ENCODE results near the gene KAZN.

KAZN gene

DNA sequence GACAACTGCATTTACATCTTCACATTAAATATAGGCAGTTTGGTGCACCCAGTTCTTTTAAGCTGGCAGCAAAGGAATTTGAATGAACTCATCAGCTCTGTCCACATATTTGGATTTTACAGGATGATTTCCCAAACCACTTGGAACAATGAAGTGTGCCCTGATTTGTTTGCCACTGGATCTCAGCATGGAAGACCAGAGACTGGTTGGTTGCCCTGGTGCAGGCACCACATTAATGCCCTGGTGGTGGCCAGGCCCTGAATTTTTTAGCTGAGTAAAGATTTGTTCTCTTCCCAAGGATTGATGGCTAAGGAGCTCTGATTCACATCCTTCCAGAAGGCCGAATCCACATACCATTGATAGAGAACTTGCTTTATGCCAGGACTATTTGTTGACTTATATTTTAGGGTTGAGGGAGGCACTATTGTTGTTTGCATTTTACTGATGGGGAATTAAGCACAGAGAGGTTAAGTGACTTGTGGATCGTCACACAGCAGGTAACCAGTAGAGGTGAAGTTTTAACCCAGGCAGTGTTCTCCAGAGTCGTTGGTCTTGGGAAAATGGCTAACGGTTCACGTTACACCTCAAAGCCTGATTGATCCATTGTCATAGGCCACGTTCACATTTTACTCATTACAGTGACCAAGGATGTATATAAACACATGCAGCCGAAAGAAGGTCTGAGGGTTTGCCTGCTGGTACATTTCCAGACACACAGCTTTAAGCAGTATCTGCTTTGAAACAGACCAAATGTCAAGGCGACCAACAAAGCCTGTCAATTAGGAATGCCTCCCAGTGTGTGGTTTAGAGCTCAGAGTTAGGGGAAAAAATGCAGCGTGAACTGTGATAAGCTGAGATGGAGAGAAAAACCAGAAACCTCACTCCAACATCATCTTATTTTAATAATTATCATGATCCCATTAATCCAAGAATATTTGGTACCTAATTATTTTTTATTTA, 50.7 kb downstream of the KAZN start:
- FAIRE-seq, result no peak

DNA sequence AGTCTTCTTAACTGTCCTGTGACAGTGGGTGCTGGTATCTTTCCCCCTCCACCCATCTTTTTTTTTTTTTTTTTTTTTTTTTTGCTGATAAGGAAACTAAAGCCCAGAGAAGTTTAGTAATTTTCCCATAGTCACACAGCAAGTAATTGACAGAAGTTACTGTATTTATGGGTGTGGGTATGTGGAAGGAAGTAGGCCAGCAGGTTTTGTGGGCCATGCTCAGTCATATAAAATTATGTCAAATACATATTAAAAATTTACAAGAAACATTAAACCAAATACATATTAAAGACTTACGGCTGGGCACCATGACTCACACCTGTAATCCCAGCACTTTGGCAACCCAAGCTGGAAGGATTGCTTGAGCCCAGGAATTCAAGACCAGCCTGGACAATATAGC, 51.5 kb downstream of the KAZN start:
- FAIRE-seq, result no peak

DNA sequence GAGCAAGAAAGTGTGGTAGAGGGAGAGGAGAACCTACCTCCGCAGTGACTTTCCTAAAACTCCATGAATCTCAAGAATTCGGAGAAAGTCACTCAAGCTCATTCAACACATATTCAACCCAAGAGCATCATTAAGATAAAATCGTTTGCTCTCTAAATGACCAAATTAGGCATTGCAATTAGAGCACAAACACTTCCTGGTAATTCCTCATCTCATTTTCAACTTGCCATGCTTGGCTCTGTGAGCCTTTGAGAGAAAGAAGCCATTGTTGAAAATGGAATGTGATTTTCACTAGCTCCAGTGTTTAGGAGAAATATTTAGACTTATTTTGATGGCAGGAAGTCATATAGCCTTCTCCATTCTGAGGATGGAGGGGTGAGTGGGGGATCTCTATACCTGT, 52.5 kb downstream of the KAZN start:
- FAIRE-seq, result no peak

DNA sequence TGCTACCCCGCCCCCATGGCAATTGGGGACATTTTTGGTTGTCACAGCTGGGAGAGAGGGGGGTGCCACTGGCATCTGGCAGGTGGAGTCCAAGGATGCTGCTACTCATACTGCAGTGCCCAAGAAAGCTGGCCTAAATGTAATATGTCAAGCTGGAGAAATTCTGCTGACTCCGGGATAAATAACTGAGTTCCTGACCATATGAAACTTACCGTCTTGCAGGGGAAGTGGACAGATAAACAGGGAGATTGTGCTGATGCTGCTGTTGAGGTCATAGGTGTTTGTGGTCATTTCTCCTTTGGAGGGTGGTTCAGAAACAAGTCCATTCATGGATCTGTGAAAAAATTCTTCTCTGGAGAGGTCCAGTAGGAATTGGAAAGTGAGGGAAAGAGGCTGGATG, 54.4 kb downstream of the KAZN start:
- FAIRE-seq, result no peak

DNA sequence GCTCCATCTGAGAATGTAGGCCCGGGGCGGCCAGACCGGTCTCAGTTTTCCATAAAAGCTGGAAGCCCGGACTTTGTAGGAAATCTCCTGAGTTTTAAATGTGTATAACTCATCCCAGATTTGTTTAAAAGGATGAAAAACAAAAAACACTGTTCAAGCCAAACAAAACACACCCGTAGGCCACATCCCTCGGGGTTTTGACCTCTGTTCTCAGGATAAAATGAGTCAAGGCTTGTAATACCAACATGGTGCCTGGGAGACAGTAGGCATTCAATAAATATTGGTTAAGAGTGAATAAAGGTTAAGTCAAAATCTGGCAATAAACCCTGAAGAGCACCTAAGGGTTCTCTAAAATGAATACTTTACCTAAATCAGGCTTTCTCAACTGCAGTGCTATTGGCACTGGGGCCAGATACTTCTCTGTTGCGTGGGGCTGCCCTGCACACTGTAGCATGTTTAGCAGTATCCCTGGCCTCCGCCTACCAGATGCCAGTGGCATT, 55.0 kb downstream of the KAZN start:
- no peak for FAIRE-seq

DNA sequence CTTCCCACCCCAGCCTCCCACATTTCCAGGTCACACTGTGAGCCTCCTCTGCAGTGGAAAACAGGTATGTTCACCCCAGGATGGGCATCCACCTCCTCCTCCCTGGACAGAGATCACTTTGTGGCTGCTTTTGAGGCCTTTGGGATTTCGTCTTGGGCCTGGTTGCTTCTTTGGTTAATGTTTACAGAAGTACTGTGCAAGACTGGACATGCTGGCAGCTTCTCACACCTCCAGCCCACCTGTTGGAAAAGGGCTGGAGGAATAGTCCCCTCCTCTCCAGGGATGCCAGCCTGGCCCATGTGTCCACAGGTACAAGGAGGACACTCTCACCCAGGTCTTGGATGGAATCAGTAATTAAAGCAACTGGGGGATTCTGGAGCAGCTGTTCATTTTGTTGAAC, 56.1 kb downstream of the KAZN start:
- no peak for FAIRE-seq

DNA sequence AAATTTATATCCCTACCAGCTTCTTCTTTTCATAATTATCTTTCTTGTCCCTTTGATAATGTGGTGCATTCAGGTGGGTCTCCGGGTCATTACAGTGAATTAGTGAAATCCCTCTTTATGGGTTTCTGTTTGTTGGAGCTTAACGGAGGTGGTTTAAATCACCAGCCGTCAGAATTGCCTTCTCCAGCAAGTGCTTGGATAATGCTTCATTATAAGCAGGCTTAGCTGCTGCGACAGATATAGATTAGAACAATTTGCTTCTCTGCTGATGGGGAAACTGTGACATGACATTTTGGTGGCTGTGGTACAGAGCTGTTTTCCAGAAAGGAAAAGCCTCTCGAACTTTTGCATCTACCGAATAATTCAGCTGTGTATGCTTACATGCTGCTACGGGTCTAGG, 56.9 kb downstream of the KAZN start:
- no peak for FAIRE-seq

DNA sequence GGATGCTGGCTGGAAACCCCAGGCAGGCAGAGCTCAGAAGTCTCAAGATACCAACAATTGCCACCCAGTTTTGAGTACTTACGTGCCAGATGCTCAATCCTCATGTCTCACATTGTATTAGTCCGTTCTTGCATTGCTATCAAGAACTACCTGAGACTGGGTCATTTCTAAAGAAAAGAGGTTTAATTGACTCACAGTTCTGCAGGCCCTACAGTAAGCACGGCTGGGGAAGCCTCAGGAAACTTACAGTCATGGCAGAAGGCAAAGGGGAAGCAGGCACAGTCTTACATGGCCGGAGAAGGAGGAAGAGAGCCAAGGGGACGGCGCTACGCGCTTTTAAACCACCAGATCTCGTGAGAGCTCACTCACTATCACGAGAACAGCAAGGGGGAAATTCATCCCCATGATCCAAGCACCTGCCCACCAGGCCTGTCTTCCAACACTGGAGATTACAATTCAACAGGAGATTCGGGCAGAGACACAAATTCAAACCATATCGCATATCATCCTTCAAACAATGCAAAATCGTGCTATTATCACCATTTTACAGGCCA, 58.0 kb downstream of the KAZN start:
- FAIRE-seq, result no peak

DNA sequence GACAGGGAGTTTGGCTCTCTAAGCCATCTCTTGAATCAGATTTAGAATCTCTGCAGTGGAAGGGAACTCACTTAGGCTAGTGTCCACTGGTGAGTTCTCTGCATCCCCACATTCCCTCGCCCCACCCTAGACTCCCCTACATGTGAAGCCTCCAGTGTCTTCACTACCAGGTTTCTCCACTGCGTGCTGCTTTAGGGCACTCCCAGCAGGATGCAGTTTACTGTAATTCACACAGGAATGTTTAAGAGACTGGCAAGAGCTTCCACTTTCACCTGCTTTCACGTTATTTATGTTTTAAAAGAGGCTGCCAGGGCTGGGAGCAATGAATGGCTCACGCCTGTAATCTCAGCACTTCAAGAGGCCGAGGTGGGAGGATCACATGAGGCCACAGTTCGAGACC, 60.2 kb downstream of the KAZN start:
- no peak for FAIRE-seq

DNA sequence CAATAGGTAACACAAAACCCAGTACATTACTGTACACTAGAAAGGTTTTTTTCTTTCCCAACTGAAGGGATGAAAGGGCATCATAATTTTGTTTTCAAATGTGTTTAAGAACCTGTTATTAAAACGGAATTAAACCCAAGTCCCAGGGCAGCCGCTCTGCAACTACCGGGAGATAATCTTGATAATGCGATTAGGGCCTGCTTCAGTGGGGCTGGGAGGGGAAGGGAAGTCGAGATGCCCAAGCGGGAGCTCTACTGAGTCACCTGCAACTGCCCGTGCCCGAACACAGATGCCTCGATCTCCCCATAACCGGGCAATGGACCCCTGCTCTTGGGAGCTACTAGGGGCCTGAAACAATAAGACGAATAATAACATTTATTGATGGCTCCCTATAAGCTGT, 61.4 kb downstream of the KAZN start:
- no peak for FAIRE-seq

DNA sequence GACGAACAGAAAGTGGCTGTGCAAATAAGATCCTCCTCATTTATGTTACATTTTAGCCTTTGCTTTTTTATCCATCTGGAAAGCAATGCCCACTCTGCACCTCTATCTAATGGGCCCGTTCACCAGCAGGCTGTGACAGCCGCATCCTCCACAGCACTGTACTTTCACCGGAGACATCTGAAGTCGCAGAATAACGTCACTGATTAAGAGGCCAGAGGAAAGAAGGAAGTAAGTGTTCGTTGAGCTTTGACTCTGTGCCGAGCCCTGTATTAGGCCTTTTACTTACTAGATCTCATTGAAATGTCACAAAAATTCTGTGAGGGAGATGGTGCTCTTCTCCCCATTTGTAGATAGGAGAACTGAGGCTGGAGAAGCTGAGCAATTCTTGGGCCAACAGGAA, 62.3 kb downstream of the KAZN start:
- no peak for FAIRE-seq

DNA sequence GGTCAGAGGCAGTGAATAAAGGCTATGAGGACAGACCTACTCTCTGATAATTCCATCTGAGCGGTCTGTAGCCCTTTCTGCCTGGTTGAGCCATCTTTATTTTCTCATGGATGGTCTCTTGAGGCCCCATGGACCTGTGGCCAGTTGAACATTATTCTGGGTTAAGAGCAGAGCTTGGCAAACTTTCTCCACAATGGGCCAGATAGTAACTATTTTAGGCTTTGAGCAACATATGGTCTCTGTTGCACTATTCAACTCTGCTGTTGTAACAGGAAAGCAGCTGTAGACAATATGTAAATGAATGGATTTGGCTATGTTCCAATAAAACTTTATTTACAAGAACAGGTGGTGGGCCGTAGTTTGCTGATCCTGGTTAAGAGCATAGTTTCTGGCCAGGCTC, 62.7 kb downstream of the KAZN start:
- no peak for FAIRE-seq

DNA sequence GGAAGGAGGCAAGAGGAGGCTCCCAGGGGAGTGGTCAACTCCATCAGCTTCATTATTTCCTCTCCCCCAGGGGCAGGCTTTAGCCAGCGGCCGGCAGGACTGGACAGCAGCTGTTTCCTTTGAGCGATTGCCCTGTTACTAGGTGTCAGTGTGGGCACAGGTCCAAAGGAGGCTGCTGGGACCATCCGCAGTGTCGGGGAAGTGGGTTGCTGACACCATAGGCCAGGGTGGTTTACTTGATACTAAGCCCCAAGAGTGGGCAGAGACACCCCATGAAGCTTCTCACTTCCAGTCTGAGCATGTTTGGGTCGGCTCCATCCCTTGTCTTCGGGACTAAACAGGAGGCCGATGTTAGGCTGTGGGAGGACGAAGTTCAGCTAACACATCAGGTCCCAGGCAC, 63.6 kb downstream of the KAZN start:
- no peak for FAIRE-seq

DNA sequence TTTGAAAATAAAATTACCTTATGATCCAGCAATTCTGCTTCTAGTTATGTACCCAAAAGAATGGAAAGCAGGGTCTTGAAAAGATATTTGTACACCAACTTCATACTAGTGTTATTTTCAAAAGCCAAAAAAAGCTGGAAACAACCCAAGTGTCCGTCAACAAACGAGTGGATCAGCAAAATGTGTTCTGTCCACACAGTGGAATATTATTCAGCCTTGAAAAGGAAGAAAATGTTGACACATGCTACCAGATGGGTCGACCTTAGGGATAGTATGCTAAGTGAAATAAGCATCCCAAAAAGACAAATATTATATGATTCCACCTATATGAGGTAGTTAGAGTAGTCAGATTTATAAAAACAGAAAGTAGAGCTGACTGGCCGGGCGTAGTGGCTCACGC, 65.3 kb downstream of the KAZN start:
- no peak for FAIRE-seq

DNA sequence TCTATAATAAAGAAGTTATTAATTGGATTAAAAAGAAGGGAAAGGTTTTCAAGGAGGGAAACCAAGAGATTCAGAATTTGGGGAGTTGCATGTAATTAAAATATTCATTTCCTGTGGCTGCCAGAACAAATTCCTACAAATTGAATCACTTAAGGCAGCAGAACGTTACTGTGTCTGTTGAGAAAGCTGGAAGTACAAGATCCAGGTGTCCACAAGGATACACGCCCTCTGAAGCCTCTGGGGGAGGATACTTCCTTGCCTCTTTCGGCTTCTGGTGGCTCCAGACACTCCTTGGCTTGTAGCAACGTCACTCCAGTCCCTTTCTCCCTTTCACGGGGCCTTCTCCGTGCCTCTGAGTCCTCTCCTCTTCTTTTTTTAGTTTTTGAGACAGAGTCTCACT, 67.9 kb downstream of the KAZN start:
- FAIRE-seq, result no peak

DNA sequence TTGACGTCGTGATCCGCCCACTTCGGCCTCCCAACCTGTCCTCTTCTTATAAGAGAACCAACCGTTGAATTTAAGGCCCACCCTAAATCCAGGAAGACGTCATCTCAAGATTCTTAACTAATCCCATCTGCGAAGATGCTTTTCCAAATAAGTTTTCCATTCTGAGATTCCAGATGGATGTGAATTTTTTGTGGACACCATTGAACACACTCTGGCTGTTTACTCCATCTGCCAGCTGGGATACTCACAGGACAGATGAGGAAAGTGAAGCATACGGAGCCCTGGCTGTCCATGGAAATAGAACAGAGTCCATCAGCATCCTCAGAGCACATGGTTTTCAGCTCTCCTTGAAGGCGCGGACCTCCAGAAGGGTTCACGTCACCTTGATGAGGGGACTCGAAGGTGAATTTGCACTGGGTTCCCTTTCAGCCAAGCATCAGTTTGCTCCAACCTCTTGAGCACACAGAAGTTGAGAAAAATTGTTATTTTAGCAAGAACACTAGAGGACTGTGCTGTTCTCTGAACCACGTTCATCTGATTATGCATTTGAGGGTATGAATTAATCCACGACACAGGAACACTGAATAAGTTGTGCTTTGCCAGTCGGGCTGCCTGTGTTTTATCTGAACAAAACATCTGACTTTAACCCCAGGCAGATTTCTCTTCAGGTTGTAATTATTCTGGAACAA, 68.6 kb downstream of the KAZN start:
- FAIRE-seq, result no peak

DNA sequence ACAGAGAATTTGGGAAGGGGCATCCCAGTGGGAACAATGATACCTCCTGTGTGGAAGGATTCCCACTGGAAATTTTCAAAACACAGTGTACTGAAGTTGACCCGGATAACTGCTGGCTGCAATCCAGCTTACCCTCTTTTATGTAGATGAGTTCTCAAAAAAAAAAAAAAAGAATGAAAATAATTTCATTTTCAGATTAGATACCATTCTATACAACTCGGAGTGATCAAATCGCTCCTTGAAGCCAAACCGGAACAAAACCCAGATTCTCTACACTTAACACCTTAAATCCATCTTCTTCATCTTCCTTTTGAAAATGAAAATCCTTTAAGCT, 69.1 kb downstream of the KAZN start:
- FAIRE-seq, result no peak

DNA sequence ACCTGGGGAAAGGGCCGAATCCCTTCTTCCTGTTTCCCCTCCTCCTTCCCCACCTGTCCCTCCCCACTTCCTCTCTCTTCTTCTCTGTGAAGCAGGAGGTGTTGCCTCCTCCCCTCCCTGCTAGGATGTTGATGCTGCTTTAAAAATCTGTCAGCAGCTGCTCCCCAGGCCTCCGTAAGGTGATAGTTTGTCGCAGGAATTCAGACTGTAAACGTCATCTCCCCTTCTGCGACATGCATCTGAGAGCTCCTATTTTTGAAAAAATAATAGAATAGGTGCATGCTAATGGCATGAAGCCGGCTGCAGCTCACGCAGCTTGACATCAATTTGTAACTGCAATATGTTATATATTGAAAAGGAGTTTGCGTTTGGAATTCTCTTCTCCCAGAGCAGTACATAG, 70.1 kb downstream of the KAZN start:
- FAIRE-seq, result no peak

DNA sequence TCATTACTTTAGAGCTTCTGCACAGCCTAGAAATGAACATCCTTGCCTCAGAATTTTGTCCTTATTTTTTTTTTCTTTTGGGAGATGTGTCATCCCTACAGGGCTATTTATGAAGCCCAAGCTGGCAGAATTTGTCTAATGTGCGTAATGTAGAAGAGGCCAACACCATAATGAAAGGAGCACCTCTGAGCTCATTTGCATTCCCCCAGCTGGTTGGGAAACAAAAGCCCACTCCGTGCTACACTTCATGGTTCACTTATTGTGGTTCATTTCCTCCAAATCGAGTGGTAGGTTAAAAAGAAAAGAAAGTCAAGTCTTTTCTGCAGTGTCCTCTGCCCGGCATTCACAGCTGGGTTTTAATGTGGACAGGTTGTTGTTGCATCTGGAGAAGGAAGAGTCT, 73.5 kb downstream of the KAZN start:
- FAIRE-seq, result no peak

DNA sequence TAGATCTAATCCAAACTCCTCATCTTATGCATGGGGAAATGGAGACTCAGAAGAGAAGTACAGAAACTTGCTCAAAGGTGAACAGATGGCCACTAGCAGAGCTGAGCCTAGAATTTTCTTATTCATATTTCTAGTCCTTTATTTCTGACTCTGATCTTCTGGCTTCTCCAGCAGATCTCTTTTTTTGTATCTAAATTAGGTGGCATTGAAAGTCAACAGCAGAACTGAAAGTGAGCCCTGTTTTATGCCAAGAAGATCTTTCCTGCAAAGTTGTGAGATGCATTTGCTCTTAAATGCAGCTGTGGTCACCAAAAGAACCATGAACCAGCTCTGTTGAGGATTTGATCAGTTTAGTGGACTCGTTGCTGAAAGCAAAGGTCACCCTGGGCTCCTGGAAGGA, 75.5 kb downstream of the KAZN start:
- FAIRE-seq, result no peak

DNA sequence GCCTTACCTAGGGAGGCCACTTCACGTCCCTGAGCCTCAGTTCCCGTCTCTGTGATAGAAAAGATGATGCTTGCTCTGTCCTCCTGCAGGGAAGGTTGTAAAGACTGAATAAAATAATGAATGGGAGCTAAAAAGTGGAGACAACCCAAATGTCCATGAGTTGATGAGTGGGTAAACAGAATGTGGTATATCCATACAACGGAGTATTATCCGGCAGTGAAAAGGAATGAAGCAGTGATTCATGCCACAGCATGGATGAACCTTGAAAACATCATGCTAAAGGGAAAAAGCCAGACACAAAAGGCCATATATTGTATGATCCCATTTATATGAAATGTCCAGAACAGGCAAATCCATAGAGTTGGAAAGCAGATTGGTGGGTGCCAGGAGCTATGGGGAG, 77.9 kb downstream of the KAZN start:
- no peak for FAIRE-seq

DNA sequence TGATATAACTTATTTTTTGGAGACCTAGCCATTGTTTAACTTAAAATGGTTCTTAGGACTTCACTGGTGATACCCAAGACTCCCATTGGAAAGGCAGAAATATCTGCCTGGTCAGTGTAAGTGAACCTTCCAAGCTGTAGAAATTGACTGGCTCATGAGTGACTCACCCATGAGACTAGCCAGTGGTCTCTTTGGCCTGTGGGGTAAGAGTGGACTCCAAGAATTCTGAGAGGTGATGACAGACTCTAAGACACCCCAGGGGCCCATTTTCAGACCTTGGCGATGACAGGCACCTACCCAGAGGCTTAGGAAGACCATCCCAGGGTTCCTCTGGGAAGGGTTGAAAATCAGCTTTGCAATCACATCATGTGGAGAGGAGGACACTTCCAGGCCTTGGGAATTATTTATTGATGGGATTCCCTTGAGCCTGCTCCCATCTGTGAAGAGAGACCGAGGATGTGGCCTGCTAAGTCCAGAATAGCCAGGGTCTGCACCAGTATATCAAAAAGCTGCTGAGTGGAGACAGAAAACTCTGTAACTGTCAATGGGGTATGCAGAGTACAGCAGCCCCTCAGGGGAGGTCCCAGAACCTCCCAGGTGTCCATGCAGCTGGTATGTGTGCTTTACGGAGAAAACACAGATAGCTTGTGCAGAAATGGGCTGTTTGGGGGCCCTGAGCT, 78.9 kb downstream of the KAZN start:
- FAIRE-seq, result no peak

DNA sequence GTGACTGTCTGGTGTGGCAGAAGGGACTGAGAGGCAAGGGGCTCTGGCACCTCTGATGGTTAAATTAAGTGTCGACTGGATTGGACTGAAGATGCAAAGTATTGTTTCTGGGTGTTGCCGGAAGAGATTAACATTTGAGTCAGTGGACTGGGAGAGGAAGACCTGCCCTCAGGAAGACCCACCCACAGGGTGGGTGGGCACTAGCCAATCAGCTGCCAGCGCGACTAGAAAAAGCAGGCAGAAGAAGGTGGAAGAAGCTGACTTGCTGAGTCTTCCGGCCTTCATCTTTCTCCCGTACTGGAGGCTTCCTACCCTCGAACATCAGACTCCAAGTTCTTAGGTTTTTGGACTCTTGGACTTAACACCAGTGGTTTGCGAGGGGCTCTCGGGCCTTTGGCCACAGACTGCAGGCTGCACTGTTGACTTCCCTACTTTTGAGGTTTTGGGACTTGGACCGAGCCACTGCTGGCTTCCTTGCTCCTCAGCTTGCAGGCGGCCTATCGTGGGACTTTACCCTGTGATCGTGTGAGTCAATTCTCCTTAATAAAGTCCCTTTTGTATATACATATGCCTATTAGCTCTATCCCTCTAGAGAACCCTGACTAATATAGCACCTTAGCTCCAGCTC, 79.6 kb downstream of the KAZN start:
- FAIRE-seq, result no peak

Measured in islet of Langerhans (tissue), 1 donor.